Effector memory CD4-positive, alpha-beta T cell (primary cell): ENCODE measurements around the gene ARHGAP36.

Source experiments
- DNase-seq, 3 donors: peaks; one replicate each; pipeline ENCODE4 v3.0.0-alpha.2; 2020
- H3K27ac ChIP-seq: 2 replicates; pipeline ENCODE4 v1.7.0; 2013; ENCODE audit warnings: mild to moderate bottlenecking, low read length, moderate library complexity; ENCODE audit not compliant: insufficient read depth, poor library complexity, severe bottlenecking
- H3K27me3 ChIP-seq: replicated peaks from 2 replicates; pipeline ENCODE4 v1.7.0; 2013; ENCODE audit warnings: mild to moderate bottlenecking, low read length; ENCODE audit not compliant: insufficient read depth, control insufficient read depth, poor library complexity, severe bottlenecking
- H3K36me3 ChIP-seq: 2 replicates; pipeline ENCODE4 v1.7.0; 2013; ENCODE audit warnings: mild to moderate bottlenecking, low read length, moderate library complexity; ENCODE audit not compliant: control insufficient read depth, insufficient read depth
- H3K4me1 ChIP-seq: 2 replicates; pipeline ENCODE4 v1.7.0; 2013; ENCODE audit warnings: low read length, mild to moderate bottlenecking; ENCODE audit not compliant: control insufficient read depth, insufficient read depth, poor library complexity, severe bottlenecking
- H3K4me3 ChIP-seq: 2 replicates; pipeline ENCODE4 v1.7.0; 2013; ENCODE audit warnings: low read length, low read depth, mild to moderate bottlenecking; ENCODE audit not compliant: insufficient read depth, poor library complexity, severe bottlenecking
- H3K9me3 ChIP-seq: 2 replicates; pipeline ENCODE4 v1.7.0; 2013; ENCODE audit warnings: mild to moderate bottlenecking, low read length, moderate library complexity; ENCODE audit not compliant: control insufficient read depth

ARHGAP36 gene

GRCh38 chrX:131047180-131047579, 11.0 kb upstream of the ARHGAP36 start:
- no peaks in the 10 kb centered on the region for H3K9me3 ChIP-seq
- no peaks in the 10 kb centered on the region for H3K36me3 ChIP-seq
- DNase-seq = no peak
- no peaks in the 10 kb centered on the region for H3K4me1 ChIP-seq
- H3K27me3 ChIP-seq = no peaks in the 10 kb centered on the region
- no peak overlapping the region for H3K27ac ChIP-seq
- no peak overlapping the region for H3K4me3 ChIP-seq

GRCh38 chrX:131053076-131053475, 5.1 kb upstream of the ARHGAP36 start:
- H3K27ac ChIP-seq = no peak overlapping the region
- DNase-seq = no peak
- no peaks in the 10 kb centered on the region for H3K36me3 ChIP-seq
- H3K4me1 ChIP-seq = no peaks in the 10 kb centered on the region
- H3K4me3 ChIP-seq = no peak overlapping the region
- no peaks in the 10 kb centered on the region for H3K27me3 ChIP-seq
- no peaks in the 10 kb centered on the region for H3K9me3 ChIP-seq

- Histone ChIP-seq H3K36me3 (no peaks in the 10 kb centered on the region), H3K27me3 (no peaks in the 10 kb centered on the region), H3K27ac (no peak overlapping the region), H3K9me3 (no peaks in the 10 kb centered on the region), H3K4me3 (no peak overlapping the region), H3K4me1 (no peaks in the 10 kb centered on the region)
- no peak for DNase-seq
These were observed 3.2 kb upstream of the ARHGAP36 start for GRCh38 chrX:131054906-131055305.

- H3K4me1 ChIP-seq = no peaks in the 10 kb centered on the region
- DNase-seq = no peak
- no peaks in the 10 kb centered on the region for H3K36me3 ChIP-seq
- H3K27me3 ChIP-seq = no peaks in the 10 kb centered on the region
- no peak overlapping the region for H3K27ac ChIP-seq
- no peaks in the 10 kb centered on the region for H3K9me3 ChIP-seq
- no peak overlapping the region for H3K4me3 ChIP-seq
These were observed 440 bp upstream of the ARHGAP36 start for GRCh38 chrX:131057706-131058105.

GRCh38 chrX:131059246-131059645, 1.1 kb downstream of the ARHGAP36 start:
- no peaks in the 10 kb centered on the region for H3K36me3 ChIP-seq
- DNase-seq = no peak
- no peak overlapping the region for H3K4me3 ChIP-seq
- H3K27ac ChIP-seq = no peak overlapping the region
- no peaks in the 10 kb centered on the region for H3K4me1 ChIP-seq
- no peaks in the 10 kb centered on the region for H3K27me3 ChIP-seq
- no peaks in the 10 kb centered on the region for H3K9me3 ChIP-seq

- Histone ChIP-seq H3K4me3 (no peak overlapping the region), H3K36me3 (no peaks in the 10 kb centered on the region), H3K4me1 (no peaks in the 10 kb centered on the region), H3K27me3 (no peaks in the 10 kb centered on the region), H3K27ac (no peak overlapping the region), H3K9me3 (no peaks in the 10 kb centered on the region)
- no peak for DNase-seq
These were observed 2.0 kb downstream of the ARHGAP36 start for GRCh38 chrX:131060147-131060546.

- no peak for DNase-seq
- Histone ChIP-seq H3K36me3 (no peaks in the 10 kb centered on the region), H3K4me3 (no peak overlapping the region), H3K4me1 (no peaks in the 10 kb centered on the region), H3K27ac (no peak overlapping the region), H3K27me3 (no peaks in the 10 kb centered on the region), H3K9me3 (no peaks in the 10 kb centered on the region)
These were observed 3.2 kb downstream of the ARHGAP36 start for GRCh38 chrX:131061306-131061705.

GRCh38 chrX:131063613-131064012, 5.5 kb downstream of the ARHGAP36 start:
- Histone ChIP-seq H3K36me3 (no peaks in the 10 kb centered on the region), H3K4me3 (no peak overlapping the region), H3K9me3 (no peaks in the 10 kb centered on the region), H3K27ac (no peak overlapping the region), H3K27me3 (peaks cover 3% of the 10 kb centered on the region), H3K4me1 (no peaks in the 10 kb centered on the region)
- DNase-seq = no peak

GRCh38 chrX:131066237-131066636, 8.1 kb downstream of the ARHGAP36 start:
- H3K27ac ChIP-seq = no peak overlapping the region
- no peaks in the 10 kb centered on the region for H3K9me3 ChIP-seq
- no peak overlapping the region for H3K4me3 ChIP-seq
- H3K27me3 ChIP-seq = peaks cover 3% of the 10 kb centered on the region
- H3K36me3 ChIP-seq = no peaks in the 10 kb centered on the region
- H3K4me1 ChIP-seq = no peaks in the 10 kb centered on the region
- no peak for DNase-seq

- Histone ChIP-seq H3K36me3 (no peaks in the 10 kb centered on the region), H3K4me1 (no peaks in the 10 kb centered on the region), H3K4me3 (no peak overlapping the region), H3K27ac (no peak overlapping the region), H3K27me3 (peaks cover 3% of the 10 kb centered on the region), H3K9me3 (no peaks in the 10 kb centered on the region)
- no peak for DNase-seq
These were observed 9.1 kb downstream of the ARHGAP36 start for GRCh38 chrX:131067216-131067615.
